GM21447 (cell line): ENCODE results near the gene CROCC2.

Experiments used
- ATAC-seq: cut with Tn5 transposase; IDR thresholded peaks from one replicate; pipeline ENCODE4 v1.9.1; 2021; ENCODE audit not compliant: unreplicated experiment

CROCC2 gene

DNA sequence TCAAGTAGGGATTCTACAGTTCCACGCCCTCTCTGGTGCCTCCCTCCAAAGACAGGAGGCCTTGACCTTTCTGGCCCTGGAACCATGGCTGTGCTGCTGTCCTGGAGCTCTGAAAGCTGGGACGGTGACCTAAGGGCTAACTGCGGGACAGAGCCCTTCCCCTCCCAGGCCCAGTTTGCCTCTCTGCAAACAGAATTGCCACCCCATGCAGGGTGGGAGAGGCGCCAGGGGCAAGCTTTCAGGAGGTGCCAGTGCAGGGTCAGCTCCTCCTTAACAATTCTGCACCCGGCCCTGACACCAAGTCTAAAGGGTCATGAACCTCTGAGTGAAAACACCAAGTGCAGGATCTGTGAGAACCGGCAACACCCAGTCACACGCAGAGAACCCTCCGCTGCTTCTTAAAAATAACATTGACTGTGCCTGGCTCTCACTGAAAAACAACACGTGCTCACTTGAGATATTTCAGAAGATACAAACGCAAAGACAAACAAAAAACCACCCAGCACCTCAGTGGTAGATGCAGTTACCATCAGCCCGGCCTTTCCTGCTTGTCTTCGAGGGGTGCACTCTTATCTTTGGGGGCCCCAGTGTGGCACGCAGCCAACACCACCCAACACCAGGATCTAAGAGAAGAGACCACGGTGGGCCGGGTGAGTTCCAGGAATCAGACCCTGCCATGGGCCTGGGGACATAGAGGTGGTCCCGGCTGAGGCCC, 91.2 kb downstream of the CROCC2 start:
- ATAC-seq: no peak

DNA sequence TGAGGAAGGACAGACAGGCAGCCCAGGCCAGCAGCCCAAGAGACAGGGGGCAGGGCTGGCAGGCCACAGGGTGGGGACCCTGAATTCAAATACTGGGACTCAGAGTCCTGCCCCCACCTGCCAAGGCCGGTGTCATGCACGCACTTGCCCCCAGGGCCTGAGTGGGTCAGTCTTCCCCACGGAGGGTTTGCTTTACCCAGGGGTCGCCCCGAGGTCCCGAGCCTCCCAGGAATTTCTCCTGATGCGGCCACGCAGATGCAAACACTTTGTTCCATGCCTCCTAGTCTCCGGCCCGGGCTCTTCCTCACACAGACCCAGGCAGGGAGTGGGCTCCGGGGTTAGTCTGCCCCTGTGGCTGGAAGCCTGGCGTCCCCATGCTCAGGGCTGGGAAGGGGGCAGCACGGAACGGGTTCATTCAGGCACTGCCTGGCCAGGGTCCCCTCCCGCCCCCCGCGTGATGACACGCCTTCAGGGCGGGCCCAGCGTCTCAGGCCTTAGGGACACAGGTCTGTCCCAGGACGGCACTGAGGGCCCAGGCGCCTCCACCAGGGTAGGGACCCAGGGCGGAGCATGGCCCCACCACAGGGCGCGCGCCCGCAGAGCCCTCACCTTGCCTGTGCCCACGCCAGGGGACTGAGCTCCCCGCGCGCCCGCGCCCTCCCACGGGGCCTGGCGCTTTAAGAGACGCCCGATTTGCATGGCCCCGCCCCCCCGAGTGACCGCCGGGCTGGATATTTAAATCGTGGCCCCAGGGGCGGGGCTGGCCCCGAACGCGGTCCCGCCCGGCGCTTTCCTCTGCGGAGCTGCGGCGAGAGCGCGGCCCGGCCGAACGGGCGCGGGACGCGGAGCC, 91.9 kb downstream of the CROCC2 start, which contains the start of gene SNED1:
SNED1 (plus strand) TSS at position 763 of the 850 bp plus-strand sequence. CDS start 220 bp downstream, outside the sequence.
- ATAC-seq: no peak

- ATAC-seq: no peak
Observed at GRCh38 chr2:240998706-240998994, 92.5 kb downstream of the CROCC2 start.

GRCh38 chr2:240998995-240999791, 93.1 kb downstream of the CROCC2 start:
- ATAC-seq: no peak

GRCh38 chr2:240999873-241000541, 93.9 kb downstream of the CROCC2 start:
- ATAC-seq: no peak

- ATAC-seq: no peak
Observed at GRCh38 chr2:241000831-241001321, 94.7 kb downstream of the CROCC2 start.

- ATAC-seq: no peak
Observed at GRCh38 chr2:241001413-241002274, 95.5 kb downstream of the CROCC2 start.

- ATAC-seq: no peak
Observed at GRCh38 chr2:241002275-241003046, 96.3 kb downstream of the CROCC2 start.

DNA sequence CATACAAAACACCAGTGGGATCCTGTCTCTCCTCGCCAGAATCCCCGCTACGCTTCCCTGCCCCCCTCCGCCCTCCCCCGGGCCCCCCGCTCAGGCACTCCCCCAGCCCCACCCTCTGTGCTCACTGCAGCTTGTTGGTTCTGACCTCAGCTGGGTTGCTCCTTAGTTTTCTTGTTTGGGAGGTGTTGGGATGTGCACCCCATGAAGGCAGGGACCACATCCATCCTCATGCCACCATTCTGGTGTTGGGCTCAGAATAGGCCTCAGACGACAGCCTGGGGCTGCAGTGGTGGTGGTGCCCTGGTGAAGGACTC, 96.9 kb downstream of the CROCC2 start:
- no peak for ATAC-seq

GRCh38 chr2:241003369-241003768, 97.2 kb downstream of the CROCC2 start:
- ATAC-seq: no peak

DNA sequence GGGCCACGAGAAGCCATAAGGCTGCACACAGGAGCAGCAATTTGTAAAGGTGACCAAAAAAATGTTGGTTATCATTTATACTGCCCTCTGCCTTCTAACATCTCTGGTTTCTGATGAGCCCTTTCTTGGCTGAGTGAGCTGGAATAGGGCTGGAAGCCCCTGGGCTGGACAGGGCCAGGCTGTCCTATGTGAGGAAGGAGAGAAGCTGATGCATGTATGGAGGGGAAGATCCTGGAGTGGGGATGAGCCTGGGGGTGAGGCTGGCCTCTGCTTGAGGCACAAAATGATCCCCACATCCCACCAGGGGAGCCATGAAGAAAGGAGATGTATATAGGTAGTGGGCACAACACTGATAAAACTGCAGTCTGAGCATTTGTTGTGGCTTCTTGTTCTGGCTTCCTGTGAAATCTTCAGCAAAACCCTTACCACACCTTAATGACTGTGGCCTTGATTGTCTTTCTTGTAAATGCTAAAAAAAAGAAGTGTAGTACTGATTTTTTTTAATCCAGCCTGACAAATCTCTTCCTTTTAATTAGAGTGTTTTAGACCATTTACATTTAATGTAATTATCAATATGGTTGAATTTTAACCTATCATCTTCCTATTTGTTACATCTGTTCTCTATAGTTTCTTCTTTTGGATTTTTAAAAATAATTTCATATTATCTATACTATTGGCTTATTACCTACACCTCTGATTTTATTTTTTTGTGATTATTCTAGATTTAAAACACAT, 97.9 kb downstream of the CROCC2 start:
- ATAC-seq: no peak

DNA sequence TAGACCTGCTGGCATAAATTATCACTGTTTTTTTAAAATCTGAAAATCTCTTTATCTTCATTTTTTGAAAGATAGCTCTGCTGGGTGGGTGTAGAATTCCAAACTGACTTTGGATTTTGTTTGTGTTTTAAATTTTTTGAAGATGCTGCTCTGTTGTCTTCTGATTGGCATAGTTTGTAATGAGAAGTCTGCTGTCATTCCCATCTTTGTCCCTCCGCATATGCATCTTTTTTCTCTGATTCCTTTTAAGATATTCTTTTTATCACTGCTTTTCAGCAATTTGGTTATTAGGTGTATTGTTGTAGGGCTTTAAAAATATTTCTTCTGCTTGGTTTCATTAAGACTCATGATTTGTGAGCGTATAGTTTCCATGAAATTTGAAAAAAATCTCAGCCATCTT, 99.4 kb downstream of the CROCC2 start:
- no peak for ATAC-seq

DNA sequence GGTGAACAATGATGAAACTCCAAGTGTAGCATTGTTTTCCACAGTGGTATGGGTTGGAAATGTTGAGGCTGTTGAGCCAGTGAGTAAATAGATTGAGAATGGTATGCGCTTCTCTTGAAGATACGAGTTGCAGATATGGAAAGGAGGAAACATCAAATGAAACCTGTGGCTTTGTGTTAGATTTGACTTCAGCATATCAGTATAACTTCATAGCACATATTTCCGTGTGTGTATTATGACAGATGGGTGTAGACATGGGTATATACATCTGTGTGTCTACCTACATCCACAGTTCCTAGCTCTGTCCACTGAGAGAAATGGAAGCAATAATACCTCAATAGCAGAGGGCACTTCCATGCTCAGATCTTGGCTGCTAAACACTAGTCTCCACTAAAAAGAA, 100.3 kb downstream of the CROCC2 start:
- no peak for ATAC-seq

- ATAC-seq: no peak
Observed at GRCh38 chr2:241007111-241007510, 101.0 kb downstream of the CROCC2 start.

DNA sequence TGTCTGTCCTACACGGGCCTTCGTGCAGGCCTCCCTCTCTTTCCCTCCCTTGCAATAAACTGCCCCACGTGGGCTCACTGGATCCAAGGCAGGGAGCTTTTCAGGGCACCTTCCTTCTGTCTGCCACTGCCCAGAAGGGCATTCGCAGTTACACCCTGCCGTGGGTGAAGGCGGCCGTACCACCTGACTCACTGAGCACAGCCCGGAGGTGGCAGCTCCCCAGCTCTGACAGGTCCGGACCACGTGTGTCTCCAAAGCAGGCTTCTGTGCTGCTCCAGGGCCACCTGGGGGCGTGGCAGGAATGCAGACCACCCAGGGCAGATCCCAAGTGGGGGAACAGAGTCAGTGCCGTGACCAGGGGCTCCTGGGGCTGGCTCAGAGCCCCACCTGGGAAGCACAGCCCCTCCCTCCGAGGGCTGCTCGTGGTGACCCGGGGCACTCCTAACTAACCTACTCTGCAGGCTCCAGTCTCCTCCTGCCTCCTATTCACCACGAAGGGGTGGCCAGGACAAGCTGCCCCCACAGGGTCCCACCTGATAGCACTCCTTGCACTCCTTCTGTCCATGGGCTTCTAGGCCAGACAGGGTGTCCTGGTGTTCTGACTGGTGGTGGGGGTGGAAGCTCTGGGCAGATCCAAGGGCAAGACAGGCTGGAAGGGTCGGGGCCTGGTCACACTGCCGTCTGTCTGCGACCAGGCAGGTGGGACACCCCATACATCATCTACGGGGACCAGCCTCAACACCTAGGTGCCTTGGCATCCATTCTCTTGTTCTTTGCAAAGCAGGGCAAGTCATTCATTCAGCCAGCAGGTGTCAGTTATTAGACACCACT, 102.0 kb downstream of the CROCC2 start:
- no peak for ATAC-seq

- no peak for ATAC-seq
Observed at GRCh38 chr2:241008711-241009121, 102.6 kb downstream of the CROCC2 start.

GRCh38 chr2:241009191-241009590, 103.1 kb downstream of the CROCC2 start:
- no peak for ATAC-seq
